ENCODE results near the gene NDUFV1. TPM values are rescaled to one million over a fixed set of nuclear protein-coding genes. Genes with fewer than 3 reads are reported as not detected.

Gene NDUFV1
- total and polyA plus RNA-seq, 9 of the 15 experiments (the other 6 are each of a cell fraction or from before 2014, with no cell fraction given), result 10.8 to 423 (median 209) TPM

DNA sequence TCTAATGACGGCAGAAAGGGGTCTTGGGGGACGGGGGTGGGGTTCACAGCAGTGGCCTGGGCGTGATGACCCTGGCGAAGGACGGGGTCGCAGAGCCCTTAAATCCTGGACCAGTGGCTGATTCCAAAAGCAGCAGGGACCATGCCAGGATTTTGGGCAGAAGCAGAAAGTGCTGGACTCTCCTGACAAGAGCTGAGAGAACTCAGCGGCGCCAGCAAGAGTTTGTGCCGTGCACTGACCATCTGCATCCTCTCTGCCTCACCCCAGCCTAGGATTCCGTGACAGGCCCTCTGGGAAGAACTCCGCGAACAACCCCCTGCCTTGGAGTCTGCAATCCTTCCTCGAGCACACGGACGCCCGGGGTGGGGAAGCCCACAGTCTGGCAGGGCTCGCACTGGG lies 644 bp upstream of the NDUFV1 start (continued):
- TF ChIP-seq, protein P1, sequence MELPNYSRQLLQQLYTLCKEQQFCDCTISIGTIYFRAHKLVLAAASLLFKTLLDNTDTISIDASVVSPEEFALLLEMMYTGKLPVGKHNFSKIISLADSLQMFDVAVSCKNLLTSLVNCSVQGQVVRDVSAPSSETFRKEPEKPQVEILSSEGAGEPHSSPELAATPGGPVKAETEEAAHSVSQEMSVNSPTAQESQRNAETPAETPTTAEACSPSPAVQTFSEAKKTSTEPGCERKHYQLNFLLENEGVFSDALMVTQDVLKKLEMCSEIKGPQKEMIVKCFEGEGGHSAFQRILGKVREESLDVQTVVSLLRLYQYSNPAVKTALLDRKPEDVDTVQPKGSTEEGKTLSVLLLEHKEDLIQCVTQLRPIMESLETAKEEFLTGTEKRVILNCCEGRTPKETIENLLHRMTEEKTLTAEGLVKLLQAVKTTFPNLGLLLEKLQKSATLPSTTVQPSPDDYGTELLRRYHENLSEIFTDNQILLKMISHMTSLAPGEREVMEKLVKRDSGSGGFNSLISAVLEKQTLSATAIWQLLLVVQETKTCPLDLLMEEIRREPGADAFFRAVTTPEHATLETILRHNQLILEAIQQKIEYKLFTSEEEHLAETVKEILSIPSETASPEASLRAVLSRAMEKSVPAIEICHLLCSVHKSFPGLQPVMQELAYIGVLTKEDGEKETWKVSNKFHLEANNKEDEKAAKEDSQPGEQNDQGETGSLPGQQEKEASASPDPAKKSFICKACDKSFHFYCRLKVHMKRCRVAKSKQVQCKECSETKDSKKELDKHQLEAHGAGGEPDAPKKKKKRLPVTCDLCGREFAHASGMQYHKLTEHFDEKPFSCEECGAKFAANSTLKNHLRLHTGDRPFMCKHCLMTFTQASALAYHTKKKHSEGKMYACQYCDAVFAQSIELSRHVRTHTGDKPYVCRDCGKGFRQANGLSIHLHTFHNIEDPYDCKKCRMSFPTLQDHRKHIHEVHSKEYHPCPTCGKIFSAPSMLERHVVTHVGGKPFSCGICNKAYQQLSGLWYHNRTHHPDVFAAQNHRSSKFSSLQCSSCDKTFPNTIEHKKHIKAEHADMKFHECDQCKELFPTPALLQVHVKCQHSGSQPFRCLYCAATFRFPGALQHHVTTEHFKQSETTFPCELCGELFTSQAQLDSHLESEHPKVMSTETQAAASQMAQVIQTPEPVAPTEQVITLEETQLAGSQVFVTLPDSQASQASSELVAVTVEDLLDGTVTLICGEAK (IDR thresholded peaks at IDR 0.05), result no peak
- TF ChIP-seq, protein P1 (CRISPR knock-in tag; IDR thresholded peaks at IDR 0.05), result no peak
- TF ChIP-seq RBM14 (IDR thresholded peaks at IDR 0.05; ENCODE audit: borderline replicate concordance, insufficient read depth, low read depth, low read length), result no peak
- TF ChIP-seq POLR2A (conservative IDR thresholded peaks at IDR 0.05), result no peak
- 0 out of 4 replicates have a peak, but pooled peaks of 1 of the 2 experiments have one; percentile 7 for TF ChIP-seq ZNF639 (CRISPR knock-in tag; conservative IDR thresholded peaks at IDR 0.05 in 1 of 2, IDR thresholded peaks at IDR 0.05 in 1 of 2)
- no peak for TF ChIP-seq ZNF143 (CRISPR knock-in tag; IDR thresholded peaks at IDR 0.05)
- TF ChIP-seq, protein P2, sequence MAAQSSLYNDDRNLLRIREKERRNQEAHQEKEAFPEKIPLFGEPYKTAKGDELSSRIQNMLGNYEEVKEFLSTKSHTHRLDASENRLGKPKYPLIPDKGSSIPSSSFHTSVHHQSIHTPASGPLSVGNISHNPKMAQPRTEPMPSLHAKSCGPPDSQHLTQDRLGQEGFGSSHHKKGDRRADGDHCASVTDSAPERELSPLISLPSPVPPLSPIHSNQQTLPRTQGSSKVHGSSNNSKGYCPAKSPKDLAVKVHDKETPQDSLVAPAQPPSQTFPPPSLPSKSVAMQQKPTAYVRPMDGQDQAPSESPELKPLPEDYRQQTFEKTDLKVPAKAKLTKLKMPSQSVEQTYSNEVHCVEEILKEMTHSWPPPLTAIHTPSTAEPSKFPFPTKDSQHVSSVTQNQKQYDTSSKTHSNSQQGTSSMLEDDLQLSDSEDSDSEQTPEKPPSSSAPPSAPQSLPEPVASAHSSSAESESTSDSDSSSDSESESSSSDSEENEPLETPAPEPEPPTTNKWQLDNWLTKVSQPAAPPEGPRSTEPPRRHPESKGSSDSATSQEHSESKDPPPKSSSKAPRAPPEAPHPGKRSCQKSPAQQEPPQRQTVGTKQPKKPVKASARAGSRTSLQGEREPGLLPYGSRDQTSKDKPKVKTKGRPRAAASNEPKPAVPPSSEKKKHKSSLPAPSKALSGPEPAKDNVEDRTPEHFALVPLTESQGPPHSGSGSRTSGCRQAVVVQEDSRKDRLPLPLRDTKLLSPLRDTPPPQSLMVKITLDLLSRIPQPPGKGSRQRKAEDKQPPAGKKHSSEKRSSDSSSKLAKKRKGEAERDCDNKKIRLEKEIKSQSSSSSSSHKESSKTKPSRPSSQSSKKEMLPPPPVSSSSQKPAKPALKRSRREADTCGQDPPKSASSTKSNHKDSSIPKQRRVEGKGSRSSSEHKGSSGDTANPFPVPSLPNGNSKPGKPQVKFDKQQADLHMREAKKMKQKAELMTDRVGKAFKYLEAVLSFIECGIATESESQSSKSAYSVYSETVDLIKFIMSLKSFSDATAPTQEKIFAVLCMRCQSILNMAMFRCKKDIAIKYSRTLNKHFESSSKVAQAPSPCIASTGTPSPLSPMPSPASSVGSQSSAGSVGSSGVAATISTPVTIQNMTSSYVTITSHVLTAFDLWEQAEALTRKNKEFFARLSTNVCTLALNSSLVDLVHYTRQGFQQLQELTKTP (IDR thresholded peaks at IDR 0.05; ENCODE audit: low read depth in 1 of 2, partially characterized antibody in 2 of 2), result no peak
- TF ChIP-seq ZBTB7A (IDR thresholded peaks at IDR 0.05; ENCODE audit: borderline replicate concordance, control insufficient read depth, low read depth, low read length), result 0 out of 2 replicates have a peak, but pooled peaks have one; percentile 43
- TF ChIP-seq, protein P3, sequence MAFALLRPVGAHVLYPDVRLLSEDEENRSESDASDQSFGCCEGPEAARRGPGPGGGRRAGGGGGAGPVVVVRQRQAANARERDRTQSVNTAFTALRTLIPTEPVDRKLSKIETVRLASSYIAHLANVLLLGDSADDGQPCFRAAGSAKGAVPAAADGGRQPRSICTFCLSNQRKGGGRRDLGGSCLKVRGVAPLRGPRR (CRISPR knock-in tag; IDR thresholded peaks at IDR 0.05), result no peak
- TF ChIP-seq RAD21 (CRISPR knock-in tag; conservative IDR thresholded peaks at IDR 0.05 in 1 of 2, IDR thresholded peaks at IDR 0.05 in 1 of 2), result no peak
- no peak for TF ChIP-seq NR3C1 (CRISPR knock-in tag; IDR thresholded peaks at IDR 0.05)
- TF ChIP-seq ZNF699 (CRISPR knock-in tag; IDR thresholded peaks at IDR 0.05; ENCODE audit: insufficient replicate concordance), result no peak
